ENCODE results near the gene COMMD1.

Gene COMMD1

GRCh38 chr2:61924895-61925663, 19.6 kb downstream of the COMMD1 start:
- Histone ChIP-seq H3K4me1 (ENCODE audit: control insufficient read depth, insufficient read depth, low read length, poor library complexity, severe bottlenecking) (peaks cover 11% of the 10 kb centered on the region), H3K4me3 (ENCODE audit: extremely low read depth, insufficient read depth, low read length, poor library complexity, severe bottlenecking) (no peak overlapping the region), H3K9me3 (ENCODE audit: control insufficient read depth, low read length) (no peaks in the 10 kb centered on the region), H3K27ac (ENCODE audit: low read depth, low read length, severe bottlenecking) (no peak overlapping the region), H3K36me3 (ENCODE audit: control insufficient read depth, insufficient read depth, low read length) (peaks cover 3% of the 10 kb centered on the region)
- 75 to 83% methylated on average over 7 to 12 of the region's 15 CpGs for WGBS, 2 experiments (ENCODE audit: insufficient coverage in 2 of 2)

- Histone ChIP-seq H3K4me1 (ENCODE audit: control insufficient read depth, insufficient read depth, low read length, poor library complexity, severe bottlenecking) (peaks cover 11% of the 10 kb centered on the region), H3K4me3 (ENCODE audit: extremely low read depth, insufficient read depth, low read length, poor library complexity, severe bottlenecking) (no peak overlapping the region), H3K27ac (ENCODE audit: low read depth, low read length, severe bottlenecking) (no peak overlapping the region), H3K36me3 (ENCODE audit: control insufficient read depth, insufficient read depth, low read length) (peaks cover 3% of the 10 kb centered on the region), H3K9me3 (ENCODE audit: control insufficient read depth, low read length) (no peaks in the 10 kb centered on the region)
- WGBS, 2 experiments (ENCODE audit: insufficient coverage in 2 of 2) = 94 to 100% methylated on average over 3 of the region's 8 CpGs
Observed at GRCh38 chr2:61926531-61927477, 21.3 kb downstream of the COMMD1 start.

- Histone ChIP-seq H3K27ac (ENCODE audit: low read depth, low read length, severe bottlenecking) (peak overlapping the region; percentile 53), H3K36me3 (ENCODE audit: control insufficient read depth, insufficient read depth, low read length) (peaks cover 3% of the 10 kb centered on the region)
- WGBS, 2 experiments (ENCODE audit: insufficient coverage in 2 of 2) = 92 to 97% methylated on average over 3 to 4 of the region's 5 CpGs
Observed at GRCh38 chr2:61928826-61929461, 23.5 kb downstream of the COMMD1 start.

GRCh38 chr2:61937098-61937497, 31.6 kb downstream of the COMMD1 start:
- Histone ChIP-seq H3K27ac (ENCODE audit: low read depth, low read length, severe bottlenecking) (no peak overlapping the region), H3K4me3 (ENCODE audit: extremely low read depth, insufficient read depth, low read length, poor library complexity, severe bottlenecking) (no peak overlapping the region), H3K4me1 (ENCODE audit: control insufficient read depth, insufficient read depth, low read length, poor library complexity, severe bottlenecking) (no peaks in the 10 kb centered on the region), H3K36me3 (ENCODE audit: control insufficient read depth, insufficient read depth, low read length) (peaks cover 5% of the 10 kb centered on the region), H3K9me3 (ENCODE audit: control insufficient read depth, low read length) (peaks cover 3% of the 10 kb centered on the region)
- WGBS, 2 experiments (ENCODE audit: insufficient coverage in 2 of 2) = 100% methylated on average over 2 of the region's 3 CpGs; no CpG with 5 or more reads in 1 of the 2 experiments

More at GRCh38 chr2:61928826-61929461, 23.5 kb downstream of the COMMD1 start:
- Histone ChIP-seq H3K4me3 (ENCODE audit: extremely low read depth, insufficient read depth, low read length, poor library complexity, severe bottlenecking) (no peak overlapping the region), H3K4me1 (ENCODE audit: control insufficient read depth, insufficient read depth, low read length, poor library complexity, severe bottlenecking) (peaks cover 11% of the 10 kb centered on the region), H3K9me3 (ENCODE audit: control insufficient read depth, low read length) (peaks cover 3% of the 10 kb centered on the region)

GRCh38 chr2:61937886-61938285, 32.4 kb downstream of the COMMD1 start:
- Histone ChIP-seq H3K27ac (ENCODE audit: low read depth, low read length, severe bottlenecking) (no peak overlapping the region), H3K36me3 (ENCODE audit: control insufficient read depth, insufficient read depth, low read length) (peaks cover 5% of the 10 kb centered on the region), H3K4me3 (ENCODE audit: extremely low read depth, insufficient read depth, low read length, poor library complexity, severe bottlenecking) (no peak overlapping the region), H3K4me1 (ENCODE audit: control insufficient read depth, insufficient read depth, low read length, poor library complexity, severe bottlenecking) (no peaks in the 10 kb centered on the region), H3K9me3 (ENCODE audit: control insufficient read depth, low read length) (peaks cover under 1% of the 10 kb centered on the region)
- WGBS, 2 experiments (ENCODE audit: insufficient coverage in 2 of 2) = 80 to 96% methylated on average over 2 to 4 of the region's 5 CpGs

- Histone ChIP-seq H3K4me3 (ENCODE audit: extremely low read depth, insufficient read depth, low read length, poor library complexity, severe bottlenecking) (no peak overlapping the region), H3K9me3 (ENCODE audit: control insufficient read depth, low read length) (no peaks in the 10 kb centered on the region), H3K27ac (ENCODE audit: low read depth, low read length, severe bottlenecking) (no peak overlapping the region), H3K4me1 (ENCODE audit: control insufficient read depth, insufficient read depth, low read length, poor library complexity, severe bottlenecking) (no peaks in the 10 kb centered on the region), H3K36me3 (ENCODE audit: control insufficient read depth, insufficient read depth, low read length) (peaks cover 5% of the 10 kb centered on the region)
- WGBS, 2 experiments (ENCODE audit: insufficient coverage in 2 of 2) = 85 to 97% methylated on average over 2 to 3 of the region's 3 CpGs
Observed at GRCh38 chr2:61938511-61938910, 33.0 kb downstream of the COMMD1 start.

GRCh38 chr2:61943251-61943650, 37.8 kb downstream of the COMMD1 start:
- WGBS, 2 experiments (ENCODE audit: insufficient coverage in 2 of 2) = 92 to 93% methylated on average over 2 of the region's 2 CpGs
- Histone ChIP-seq H3K4me1 (ENCODE audit: control insufficient read depth, insufficient read depth, low read length, poor library complexity, severe bottlenecking) (no peaks in the 10 kb centered on the region), H3K9me3 (ENCODE audit: control insufficient read depth, low read length) (no peaks in the 10 kb centered on the region), H3K27ac (ENCODE audit: low read depth, low read length, severe bottlenecking) (no peak overlapping the region), H3K36me3 (ENCODE audit: control insufficient read depth, insufficient read depth, low read length) (no peaks in the 10 kb centered on the region), H3K4me3 (ENCODE audit: extremely low read depth, insufficient read depth, low read length, poor library complexity, severe bottlenecking) (no peak overlapping the region)

GRCh38 chr2:61946666-61947065, 41.2 kb downstream of the COMMD1 start:
- Histone ChIP-seq H3K4me3 (ENCODE audit: extremely low read depth, insufficient read depth, low read length, poor library complexity, severe bottlenecking) (no peak overlapping the region), H3K4me1 (ENCODE audit: control insufficient read depth, insufficient read depth, low read length, poor library complexity, severe bottlenecking) (peaks cover 9% of the 10 kb centered on the region), H3K27ac (ENCODE audit: low read depth, low read length, severe bottlenecking) (no peak overlapping the region), H3K9me3 (ENCODE audit: control insufficient read depth, low read length) (no peaks in the 10 kb centered on the region), H3K36me3 (ENCODE audit: control insufficient read depth, insufficient read depth, low read length) (no peaks in the 10 kb centered on the region)
- 83 to 94% methylated on average over 2 of the region's 4 CpGs for WGBS, 2 experiments (ENCODE audit: insufficient coverage in 2 of 2)

GRCh38 chr2:61948661-61949457, 43.4 kb downstream of the COMMD1 start:
- H3K9me3 ChIP-seq (ENCODE audit: control insufficient read depth, low read length) = peaks cover 11% of the 10 kb centered on the region
- peaks cover 5% of the 10 kb centered on the region for H3K36me3 ChIP-seq (ENCODE audit: control insufficient read depth, insufficient read depth, low read length)
- H3K4me1 ChIP-seq (ENCODE audit: control insufficient read depth, insufficient read depth, low read length, poor library complexity, severe bottlenecking) = peaks cover 9% of the 10 kb centered on the region
- no peak overlapping the region for H3K27ac ChIP-seq (ENCODE audit: low read depth, low read length, severe bottlenecking)
- WGBS, 2 experiments (ENCODE audit: insufficient coverage in 2 of 2) = 78 to 88% methylated on average over 4 to 5 of the region's 5 CpGs
- H3K4me3 ChIP-seq (ENCODE audit: extremely low read depth, insufficient read depth, low read length, poor library complexity, severe bottlenecking) = no peak overlapping the region

GRCh38 chr2:61949458-61949713, 43.9 kb downstream of the COMMD1 start:
- H3K27ac ChIP-seq (ENCODE audit: low read depth, low read length, severe bottlenecking) = no peak overlapping the region
- peaks cover 9% of the 10 kb centered on the region for H3K4me1 ChIP-seq (ENCODE audit: control insufficient read depth, insufficient read depth, low read length, poor library complexity, severe bottlenecking)
- H3K9me3 ChIP-seq (ENCODE audit: control insufficient read depth, low read length) = peaks cover 11% of the 10 kb centered on the region
- H3K4me3 ChIP-seq (ENCODE audit: extremely low read depth, insufficient read depth, low read length, poor library complexity, severe bottlenecking) = no peak overlapping the region
- 92 to 93% methylated on average over 1 of the region's 1 CpG for WGBS, 2 experiments (ENCODE audit: insufficient coverage in 2 of 2)
- peaks cover 5% of the 10 kb centered on the region for H3K36me3 ChIP-seq (ENCODE audit: control insufficient read depth, insufficient read depth, low read length)
